GM06990 (cell line): Measurements from ENCODE around the gene DYSF.

Experiments
- DNase-seq: peaks from one replicate; pipeline ENCODE4 v3.0.0-alpha.2; 2011; ENCODE audit not compliant: insufficient read length; ENCODE audit errors: extremely low read depth
- H3K27me3 ChIP-seq: replicated peaks from 2 replicates; pipeline ENCODE4 v1.6.0; 2011; ENCODE audit warnings: low read length; ENCODE audit not compliant: control insufficient read depth, insufficient read depth
- H3K36me3 ChIP-seq: 2 replicates; pipeline ENCODE4 v1.5.1; 2011; ENCODE audit warnings: low read length; ENCODE audit not compliant: control insufficient read depth, insufficient read depth
- H3K4me3 ChIP-seq: replicated peaks from 2 replicates; pipeline ENCODE4 v1.5.1; 2011; ENCODE audit warnings: low read depth, mild to moderate bottlenecking, control low read depth, low read length
- CTCF ChIP-seq: IDR thresholded peaks from 2 replicates; pipeline ENCODE4 v1.5.1; 2011; ENCODE audit warnings: low read length, control low read depth, mild to moderate bottlenecking, inconsistent platforms; ENCODE audit not compliant: insufficient read depth, poor library complexity, severe bottlenecking

Gene DYSF

GRCh38 chr2:71728036-71728435, 274.7 kb downstream of the DYSF start:
- no peak for TF ChIP-seq CTCF
- H3K27me3 ChIP-seq, result no peaks in the 10 kb centered on the region
- no peak for DNase-seq
- no peak overlapping the region for H3K4me3 ChIP-seq
- H3K36me3 ChIP-seq, result no peaks in the 10 kb centered on the region

- no peaks in the 10 kb centered on the region for H3K36me3 ChIP-seq
- H3K4me3 ChIP-seq, result no peak overlapping the region
- no peak for DNase-seq
- no peaks in the 10 kb centered on the region for H3K27me3 ChIP-seq
- TF ChIP-seq CTCF, result no peak
Observed at GRCh38 chr2:71730785-71731383, 277.5 kb downstream of the DYSF start.

- H3K27me3 ChIP-seq, result no peaks in the 10 kb centered on the region
- H3K4me3 ChIP-seq, result no peak overlapping the region
- no peaks in the 10 kb centered on the region for H3K36me3 ChIP-seq
- no peak for TF ChIP-seq CTCF
- DNase-seq, result no peak
Observed at GRCh38 chr2:71734620-71735019, 281.3 kb downstream of the DYSF start.

GRCh38 chr2:71735676-71736075, 282.3 kb downstream of the DYSF start:
- Histone ChIP-seq H3K36me3 (no peaks in the 10 kb centered on the region), H3K27me3 (no peaks in the 10 kb centered on the region), H3K4me3 (no peak overlapping the region)
- no peak for TF ChIP-seq CTCF
- DNase-seq, result no peak
